ENCODE data around the gene HERPUD1.
"Not testable (repeated sequence)": the region's sequence is repeated elsewhere in the genome, so short reads cannot be mapped to it uniquely, and the experiment has no call there.

The HERPUD1 gene

DNA sequence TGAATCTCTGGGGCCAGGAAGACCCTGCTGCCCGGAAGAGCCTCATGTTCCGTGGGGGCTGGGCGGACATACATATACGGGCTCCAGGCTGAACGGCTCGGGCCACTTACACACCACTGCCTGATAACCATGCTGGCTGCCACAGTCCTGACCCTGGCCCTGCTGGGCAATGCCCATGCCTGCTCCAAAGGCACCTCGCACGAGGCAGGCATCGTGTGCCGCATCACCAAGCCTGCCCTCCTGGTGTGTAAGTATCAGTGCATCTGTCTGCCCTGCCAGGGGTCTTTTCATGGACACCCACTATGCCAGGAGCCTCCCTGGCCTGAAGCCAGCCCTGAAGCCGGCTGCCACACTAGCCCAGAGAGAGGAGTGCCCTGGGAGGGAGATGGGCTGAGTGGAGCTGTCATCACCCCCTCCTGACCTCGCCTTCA is 29.9 kb downstream of the HERPUD1 start, which contains the start of gene CETP:
TSS of gene CETP (plus strand) at position 100 of the 431 bp plus-strand sequence. CDS start at position 130, 30 bp downstream.
- no peak for DNase-seq

DNA sequence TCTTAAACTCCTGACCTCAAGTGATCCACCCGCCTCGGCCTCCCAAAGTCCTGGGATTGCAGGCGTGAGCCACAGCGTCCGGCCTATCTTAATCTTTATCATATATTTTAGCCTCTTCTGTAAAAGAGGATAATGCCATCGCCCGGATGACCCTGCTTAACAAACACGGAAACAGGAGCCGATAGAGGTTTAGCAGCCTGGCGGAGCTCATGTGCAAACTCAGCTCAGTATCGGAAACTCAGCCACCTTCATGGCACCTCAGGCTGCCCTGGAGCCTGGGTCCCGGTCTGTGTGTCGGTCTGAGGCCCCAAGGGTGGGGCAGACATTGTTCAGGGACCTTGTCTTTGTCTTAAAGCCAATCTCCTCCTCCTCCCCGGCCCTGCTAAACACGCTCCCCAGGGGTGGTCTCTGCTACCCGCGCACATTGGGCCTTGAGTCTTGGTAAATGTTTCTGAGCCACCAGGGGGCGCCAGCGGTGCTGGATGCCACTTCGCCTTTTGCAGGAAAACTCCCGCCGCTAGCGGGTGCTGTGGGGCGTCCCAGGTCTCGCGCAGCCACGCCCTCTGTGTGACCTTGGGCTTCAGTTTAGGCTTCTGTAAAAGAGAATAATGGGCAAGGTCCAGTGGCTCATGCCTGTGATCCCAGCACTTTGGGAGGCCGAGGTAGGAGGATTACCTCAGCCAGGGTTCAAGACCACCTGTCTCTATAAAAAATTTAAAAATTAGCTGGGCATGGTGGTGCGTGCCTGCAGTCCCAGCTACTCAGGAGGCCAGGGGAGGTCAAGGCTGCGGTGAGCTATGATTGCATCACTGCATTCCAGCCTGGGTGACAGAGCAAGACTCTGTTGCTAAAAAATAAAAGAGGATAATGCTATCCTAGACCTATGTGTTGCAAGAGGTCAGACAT is 32.6 kb downstream of the HERPUD1 start:
- DNase-seq: peak; percentile 96

DNA sequence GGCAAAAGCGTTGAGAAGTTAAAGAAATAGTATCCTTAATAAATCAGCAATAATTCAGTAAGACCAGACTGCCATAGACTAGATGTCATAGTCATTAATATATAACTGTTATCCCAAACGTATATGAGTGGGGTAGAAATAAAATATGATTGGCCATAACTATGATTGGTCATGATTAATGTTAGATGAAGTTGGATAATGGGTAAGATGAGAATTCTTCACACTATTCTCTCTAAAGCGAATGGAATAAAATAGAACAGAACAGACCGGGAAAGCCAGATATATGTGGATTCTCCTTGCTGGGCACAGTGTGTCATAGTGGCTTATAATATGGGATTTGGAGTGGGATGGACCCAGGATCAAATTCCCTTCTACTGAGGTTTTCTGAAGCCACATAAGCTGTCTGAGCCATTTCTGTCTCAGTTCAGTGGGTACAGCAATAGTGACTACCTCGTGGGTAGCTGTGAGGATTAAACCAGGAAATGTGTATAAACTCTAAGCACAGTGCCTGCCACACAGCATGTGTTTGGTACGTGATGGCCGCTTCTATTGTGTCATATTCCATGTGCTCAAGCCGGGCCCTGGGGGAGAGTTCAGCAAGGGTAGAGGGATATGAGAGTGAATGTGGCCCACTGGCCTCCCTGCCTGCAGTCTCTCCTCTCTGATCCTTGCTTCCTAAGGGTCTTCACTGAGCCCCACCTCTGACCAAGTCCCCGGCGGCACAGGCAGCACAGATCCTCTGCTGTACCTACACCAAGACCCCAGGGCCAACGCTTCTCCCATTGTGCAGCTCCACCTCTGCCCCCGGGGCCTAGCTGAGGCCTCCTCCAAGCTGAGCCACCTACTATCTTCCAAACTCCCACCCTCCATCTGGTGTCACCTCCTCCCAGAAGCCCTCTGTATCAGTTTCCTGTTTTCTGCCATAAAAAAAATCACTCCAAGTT is 33.5 kb downstream of the HERPUD1 start:
- DNase-seq: no peak

DNA sequence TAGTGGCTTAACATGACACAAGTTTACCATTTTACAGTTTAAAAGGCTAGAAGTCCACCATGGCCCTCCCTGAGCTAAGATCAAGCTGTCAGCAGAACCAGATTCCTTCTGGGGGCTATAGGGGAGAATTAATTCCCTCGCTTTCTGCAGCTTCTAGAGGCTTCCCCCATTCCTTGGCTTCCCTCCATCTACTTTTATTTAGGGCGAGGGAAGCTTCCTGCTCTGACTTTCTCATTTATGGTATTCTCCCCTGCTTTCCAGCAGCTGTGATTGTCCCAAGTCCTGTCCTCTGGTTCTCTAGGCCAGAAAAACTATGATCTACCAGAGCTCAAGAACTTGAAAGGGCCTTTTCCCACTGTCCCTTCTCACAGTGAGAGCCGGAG is 34.1 kb downstream of the HERPUD1 start:
- DNase-seq: no peak

DNA sequence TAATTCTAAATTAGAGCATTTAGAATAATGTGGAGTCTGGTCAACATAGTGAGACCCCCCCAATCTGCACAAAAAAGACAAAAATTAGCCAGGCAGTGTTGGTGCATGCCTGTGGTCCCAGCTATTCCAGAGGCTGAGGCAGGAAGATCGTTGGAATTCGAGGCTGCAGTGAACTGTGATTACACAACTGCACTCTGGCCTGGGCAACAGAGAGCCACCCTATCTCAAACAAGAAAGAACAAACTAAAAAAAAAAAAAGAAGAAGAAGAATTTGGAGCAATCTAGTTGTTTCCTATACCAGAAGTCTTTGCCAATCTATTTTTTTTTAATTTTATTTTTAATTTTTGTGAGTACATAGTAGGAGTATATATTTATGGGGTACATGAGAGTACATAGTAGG is 35.8 kb downstream of the HERPUD1 start:
- DNase-seq: no peak

DNA sequence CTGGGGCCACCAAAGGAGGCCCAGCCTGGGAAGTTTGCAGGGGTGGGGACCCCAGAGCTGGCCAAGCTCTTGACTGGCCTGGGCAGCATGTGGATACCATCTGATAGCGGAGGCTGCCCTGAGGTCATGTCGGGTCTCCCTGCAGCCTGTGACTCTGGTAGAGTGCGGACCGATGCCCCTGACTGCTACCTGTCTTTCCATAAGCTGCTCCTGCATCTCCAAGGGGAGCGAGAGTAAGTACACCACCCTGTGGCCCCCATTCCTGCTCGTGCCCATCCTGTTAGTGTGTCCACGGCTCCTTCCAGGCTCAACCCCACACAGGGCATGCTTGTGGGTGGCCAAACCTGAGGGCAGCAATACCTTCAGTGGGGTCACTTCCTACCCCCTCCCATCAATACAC is 37.8 kb downstream of the HERPUD1 start:
- no peak for DNase-seq

DNA sequence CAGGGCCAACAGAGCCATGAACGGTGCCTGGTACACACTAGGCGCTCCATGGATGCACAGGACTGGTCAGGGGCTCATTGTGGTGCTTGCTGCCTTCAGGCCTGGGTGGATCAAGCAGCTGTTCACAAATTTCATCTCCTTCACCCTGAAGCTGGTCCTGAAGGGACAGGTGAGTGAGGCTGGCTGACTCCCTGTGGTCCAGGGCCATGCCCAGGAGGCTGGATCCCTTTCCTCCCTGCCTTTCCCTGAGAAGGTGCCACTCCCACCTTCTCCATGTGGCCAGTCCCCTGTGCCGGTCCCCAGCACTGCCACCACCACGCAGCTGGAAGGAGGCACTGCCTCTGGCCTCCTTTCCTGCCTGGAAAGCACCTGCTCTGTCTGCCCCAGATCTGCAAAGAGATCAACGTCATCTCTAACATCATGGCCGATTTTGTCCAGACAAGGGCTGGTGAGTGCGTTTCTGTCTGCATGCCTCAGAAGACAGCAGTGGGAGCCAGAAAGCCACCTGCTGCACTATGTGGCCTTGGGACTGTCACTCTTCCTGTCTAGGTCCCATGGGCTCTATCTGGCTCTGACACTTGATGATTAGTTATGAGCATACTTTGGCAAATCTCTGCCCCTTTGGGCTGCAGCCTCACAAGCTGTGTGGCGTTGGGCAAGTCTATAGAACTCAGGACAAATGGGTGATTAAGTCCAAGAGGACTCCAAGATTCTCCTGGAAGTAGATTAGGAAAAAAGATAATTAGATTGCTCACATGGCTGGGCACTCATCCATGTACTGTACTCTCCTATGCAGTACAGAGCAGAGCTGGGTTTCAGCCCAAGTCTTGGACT is 39.2 kb downstream of the HERPUD1 start:
- no peak for DNase-seq

DNA sequence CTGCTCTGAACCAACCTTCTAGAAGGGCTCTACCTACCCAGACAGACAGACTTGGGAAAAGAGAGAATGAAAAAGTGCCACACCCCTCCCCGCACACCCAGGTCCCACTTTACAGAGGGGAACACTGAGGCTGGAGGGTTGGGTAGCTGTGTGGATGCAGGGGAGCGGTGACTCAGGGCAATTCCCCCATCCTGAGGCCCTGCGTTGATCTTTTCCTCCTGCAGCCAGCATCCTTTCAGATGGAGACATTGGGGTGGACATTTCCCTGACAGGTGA is 39.8 kb downstream of the HERPUD1 start:
- DNase-seq: no peak

DNA sequence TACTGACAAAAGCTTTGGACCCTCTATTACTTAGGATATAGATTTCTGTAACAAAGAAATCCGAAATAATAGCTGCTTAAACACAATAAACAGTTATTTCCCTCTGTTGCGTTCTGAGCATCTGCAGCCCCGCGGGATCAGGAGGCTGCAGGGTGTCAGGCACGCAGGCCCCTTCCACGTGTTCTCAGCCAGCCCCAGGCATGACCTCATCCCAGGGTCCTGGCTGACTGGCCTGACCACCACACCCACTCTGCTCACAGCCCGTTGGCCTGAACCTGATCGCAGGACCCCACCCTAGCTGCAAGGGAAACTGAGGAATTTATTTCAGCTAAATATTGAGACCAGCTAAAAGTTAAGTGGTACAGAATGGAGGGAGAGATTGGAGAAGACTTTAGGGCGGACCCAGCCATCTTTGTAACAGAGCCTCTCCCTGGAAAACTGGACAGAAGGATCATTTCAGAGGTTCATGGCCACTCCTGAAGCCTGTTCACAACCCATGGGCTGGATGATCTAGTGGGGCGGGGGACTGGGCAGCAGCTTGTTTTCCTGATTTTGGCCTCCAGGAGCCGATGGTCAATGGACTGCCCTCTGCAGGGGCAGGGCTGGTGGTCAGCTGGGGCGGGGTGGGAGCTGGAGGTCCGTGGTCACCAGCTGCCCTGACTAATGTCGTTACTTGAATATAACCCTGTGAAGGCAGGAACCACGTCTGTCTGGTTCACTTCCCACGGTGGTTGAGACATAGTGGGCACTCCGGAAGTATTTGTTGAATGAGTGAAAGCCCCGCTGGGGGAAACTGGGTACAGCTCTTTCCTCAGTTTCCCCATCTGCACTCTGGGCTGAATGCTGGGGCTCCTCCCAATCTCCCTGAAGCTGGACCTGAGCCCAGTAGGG is 40.7 kb downstream of the HERPUD1 start:
- DNase-seq: no peak

DNA sequence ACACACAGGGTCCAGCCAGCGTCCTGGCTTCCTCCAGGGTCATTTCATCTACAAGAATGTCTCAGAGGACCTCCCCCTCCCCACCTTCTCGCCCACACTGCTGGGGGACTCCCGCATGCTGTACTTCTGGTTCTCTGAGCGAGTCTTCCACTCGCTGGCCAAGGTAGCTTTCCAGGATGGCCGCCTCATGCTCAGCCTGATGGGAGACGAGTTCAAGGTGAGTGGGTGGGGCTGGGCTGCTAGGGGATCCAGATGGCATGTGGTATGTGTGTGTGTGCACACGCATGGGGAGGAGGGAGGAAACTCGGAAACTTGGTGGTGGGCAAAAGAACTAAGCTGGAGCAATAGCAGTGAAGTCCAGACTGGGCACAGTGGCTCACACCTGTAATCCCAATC is 41.4 kb downstream of the HERPUD1 start:
- no peak for DNase-seq

DNA sequence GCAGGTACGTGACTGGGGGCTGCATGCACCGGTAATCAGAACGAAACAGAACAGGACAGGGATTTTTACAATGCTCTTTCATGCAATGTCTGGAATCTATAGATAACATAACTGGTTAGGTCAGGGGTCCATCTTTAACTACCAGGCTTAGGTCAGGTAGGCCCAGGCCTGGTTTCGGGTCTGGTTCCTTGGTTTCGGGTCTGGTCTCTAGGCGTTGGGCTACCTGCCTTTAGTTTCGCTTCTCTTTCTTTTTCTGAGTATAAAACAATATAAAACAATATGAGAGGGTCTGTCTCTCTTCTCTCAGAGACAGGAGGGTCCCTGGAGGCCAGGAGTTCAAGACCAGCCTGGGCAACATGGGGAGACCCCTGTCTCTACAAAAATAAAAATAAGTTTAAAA is 42.0 kb downstream of the HERPUD1 start:
- DNase-seq: not testable (repeated sequence)

DNA sequence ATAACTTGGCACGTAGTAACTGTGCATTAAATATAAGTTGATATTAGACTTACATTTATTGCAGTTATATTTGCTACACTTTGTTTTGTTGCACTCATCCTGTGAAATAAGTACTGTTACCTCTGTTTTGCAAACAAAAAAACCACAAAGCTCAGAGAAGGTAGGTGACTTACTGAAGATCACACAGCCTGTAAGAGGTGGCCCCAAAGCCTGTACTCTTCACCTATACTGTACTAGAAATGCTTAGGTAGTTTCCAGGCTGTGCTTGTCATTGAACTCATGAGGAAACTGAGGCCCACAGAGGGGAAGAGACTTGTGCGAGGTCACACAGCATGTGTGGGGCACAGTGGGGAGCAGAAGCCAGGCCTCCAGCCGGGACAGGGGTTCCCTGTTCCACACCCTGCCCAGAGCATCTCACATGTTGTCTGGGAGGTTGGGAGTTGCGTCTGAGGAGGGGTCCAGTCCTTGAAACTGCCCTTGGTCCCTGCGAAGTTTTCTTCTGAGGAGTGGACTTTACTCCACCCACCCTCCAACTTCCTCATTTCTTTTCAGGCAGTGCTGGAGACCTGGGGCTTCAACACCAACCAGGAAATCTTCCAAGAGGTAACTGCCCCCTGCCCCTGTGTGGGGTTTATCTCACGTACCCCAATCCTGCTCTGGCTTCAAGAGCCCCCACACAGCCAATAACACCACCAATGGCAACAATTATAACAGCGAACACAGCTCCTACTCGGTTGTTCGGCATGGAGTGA is 42.8 kb downstream of the HERPUD1 start:
- no peak for DNase-seq

DNA sequence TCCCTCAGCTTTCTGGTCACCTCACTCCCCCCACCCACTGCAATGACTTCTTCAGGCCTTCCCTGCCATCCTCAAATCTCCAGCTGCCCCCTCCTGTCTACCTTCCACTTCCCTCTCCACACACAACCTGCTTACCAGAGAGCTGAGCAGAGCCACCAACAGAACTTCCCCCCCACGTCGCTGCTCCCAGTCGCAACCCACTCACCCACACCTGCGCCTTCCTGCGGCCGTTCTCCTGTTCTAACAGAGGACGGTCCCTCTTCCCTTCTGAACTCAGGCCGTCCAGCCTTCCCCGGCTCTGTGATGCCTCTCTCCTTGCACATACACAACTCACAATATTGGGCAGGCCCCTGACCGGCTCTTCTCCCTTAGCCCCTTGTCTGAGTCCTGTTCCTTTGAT is 43.8 kb downstream of the HERPUD1 start:
- no peak for DNase-seq

DNA sequence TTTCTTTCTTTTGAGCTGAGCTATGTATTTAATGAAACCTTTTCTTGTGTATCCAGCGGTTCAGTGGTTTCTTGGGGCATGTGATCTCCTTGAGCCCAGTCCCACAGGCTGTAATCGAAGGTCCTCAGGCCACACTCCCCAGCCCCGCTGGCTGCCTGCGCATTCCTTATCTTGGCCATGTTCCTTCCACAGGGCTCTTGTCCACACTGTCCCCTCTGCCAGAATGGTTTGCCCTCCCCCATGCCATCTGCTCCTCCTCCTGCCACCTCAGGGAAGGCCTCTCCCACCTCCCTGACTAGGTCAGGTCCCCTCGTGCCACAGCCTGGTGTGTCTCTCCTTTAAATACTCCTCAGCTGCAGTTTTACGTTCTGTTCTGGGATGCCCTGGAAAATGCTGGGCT is 45.3 kb downstream of the HERPUD1 start:
- no peak for DNase-seq

DNA sequence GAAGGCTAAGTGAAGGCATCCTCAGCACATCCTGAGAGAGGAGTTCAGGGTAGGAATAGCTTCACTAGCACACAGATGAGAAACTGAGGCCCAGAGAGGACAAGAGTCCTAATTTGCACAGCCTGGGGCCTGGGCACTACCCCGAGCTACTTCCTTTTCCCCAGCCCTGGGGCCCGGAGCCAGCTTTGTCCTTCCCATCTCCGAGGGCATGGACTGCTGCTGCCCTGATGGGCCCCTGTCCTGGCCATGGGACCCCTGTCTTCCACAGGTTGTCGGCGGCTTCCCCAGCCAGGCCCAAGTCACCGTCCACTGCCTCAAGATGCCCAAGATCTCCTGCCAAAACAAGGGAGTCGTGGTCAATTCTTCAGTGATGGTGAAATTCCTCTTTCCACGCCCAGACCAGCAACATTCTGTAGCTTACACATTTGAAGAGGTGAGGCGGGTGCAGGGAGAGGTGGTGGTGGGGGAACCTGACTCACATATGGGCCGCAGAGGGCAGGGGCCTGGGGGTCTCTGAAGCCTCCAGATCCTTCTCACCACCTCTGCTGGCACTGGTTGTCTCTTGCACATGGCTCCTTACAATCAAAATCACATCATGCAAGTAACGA is 46.0 kb downstream of the HERPUD1 start:
- DNase-seq: no peak

DNA sequence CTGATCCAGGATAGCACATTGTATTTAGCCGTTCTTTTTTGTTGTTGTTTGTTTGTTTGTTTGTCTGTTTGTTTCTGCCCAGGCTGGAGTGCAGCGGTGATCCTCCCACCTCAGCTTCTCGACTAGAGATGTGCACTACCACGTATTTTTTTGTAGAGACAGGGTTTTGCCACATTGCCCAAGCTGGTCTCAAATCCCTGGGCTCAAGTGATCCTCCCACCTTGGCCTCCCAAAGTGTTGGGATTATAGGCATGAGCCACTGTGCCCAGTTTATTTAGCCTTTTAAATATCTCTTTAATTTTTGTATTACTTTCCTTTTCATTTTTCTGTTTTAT is 48.2 kb downstream of the HERPUD1 start:
- no peak for DNase-seq

DNA sequence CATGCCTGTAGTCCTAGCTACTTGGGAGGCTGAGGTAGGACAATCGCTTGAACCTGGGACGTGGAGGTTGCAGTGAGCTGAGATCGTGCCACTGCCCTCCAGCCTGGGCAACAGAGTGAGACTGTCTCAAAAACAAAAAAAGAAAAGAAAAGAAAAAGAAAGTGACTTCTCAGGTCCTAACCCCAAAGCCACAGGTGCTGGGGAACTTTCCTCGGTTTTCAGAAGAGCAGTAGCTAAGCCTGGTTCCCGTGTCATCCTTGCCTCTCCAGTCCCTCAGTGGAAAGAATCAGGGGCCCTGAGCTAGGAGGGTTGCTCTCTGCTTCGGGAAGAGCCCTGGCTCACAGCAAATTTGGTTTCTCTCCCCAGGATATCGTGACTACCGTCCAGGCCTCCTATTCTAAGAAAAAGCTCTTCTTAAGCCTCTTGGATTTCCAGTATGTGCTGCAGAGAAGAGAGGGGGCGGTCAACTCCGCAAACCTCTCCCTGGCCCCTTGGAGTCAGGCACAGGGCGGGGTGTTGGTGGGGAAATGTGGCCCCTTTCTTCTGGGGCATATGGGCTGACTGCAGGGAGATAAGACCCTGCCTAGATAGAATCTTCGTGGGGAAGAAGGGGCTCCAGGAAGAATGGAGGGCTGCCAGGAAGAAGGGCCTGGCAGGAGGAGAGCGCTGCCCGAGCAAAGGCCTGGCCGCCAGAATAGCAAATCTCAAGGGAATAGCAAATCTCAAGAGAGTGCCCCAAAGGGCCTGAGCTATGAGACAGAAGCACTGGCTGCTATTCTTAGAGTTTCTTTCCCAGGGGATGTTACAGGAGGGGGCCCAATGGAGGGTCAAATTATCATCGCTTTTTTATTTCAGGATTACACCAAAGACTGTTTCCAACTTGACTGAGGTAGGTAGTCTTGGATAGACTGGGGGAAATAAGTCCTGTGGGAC is 49.1 kb downstream of the HERPUD1 start:
- DNase-seq: no peak

DNA sequence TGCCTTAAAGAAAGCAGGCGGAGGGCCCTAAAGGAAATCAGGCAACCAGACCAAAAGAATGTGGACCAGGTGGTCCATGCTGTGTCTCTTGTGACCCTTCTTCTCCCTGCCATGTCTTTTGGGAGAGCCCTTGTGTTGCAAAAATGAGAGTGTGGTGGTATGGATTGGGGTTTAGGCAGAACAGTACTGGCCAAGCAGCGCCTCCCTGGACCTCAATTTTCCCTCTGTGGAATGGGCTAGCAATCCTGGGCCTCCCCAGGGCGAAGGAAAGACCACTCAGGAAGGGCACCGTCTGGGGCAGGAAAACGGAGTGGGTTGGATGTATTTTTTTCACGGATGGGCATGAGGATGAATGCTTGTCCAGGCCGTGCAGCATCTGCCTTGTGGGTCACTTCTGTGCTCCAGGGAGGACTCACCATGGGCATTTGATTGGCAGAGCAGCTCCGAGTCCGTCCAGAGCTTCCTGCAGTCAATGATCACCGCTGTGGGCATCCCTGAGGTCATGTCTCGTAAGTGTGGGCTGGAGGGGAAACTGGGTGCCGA is 49.9 kb downstream of the HERPUD1 start:
- DNase-seq: no peak

DNA sequence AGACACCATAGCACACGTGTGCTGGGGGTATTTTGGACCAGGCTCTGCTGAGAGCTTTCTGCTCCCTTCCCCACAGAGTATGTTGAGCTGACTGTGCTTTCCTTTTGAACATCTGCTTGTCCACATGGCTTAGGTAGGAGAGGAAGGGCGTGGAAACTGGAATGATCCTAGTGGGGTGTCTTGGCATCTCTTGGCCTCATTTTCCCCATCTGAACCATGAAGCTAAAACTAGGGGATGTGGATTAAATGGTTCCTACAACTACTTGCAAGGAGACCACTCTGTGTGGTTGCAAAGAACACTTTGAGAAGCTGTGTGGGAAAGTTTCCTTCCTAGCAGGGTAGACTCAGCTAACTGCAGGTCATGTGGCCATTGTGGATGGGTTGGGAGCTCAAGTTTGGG is 50.8 kb downstream of the HERPUD1 start:
- DNase-seq: no peak
